ENCODE measurements around the gene SPAG16.

GRCh38 chr2:213544940-213545339, 260.7 kb downstream of the SPAG16 start:
- no peak for TF ChIP-seq POLR2AphosphoS5 (IDR thresholded peaks at IDR 0.05; ENCODE audit: low read depth, low read length)
- TF ChIP-seq POLR2A (IDR thresholded peaks at IDR 0.05; ENCODE audit: low read depth, low read length): no peak
